Activated CD8-positive, alpha-beta memory T cell treated with anti-CD3 and anti-CD28 coated beads for 36 hours (primary cell): ENCODE results near the gene ABR. TPM values are rescaled to one million over a fixed set of nuclear protein-coding genes. Genes with fewer than 3 reads are reported as not detected.

ENCODE experiments used
- CTCF ChIA-PET: fragments of 350-600 bp; sonication (Branson Sonifier 250); formaldehyde crosslinking; loops from one replicate; lab custom pipeline; 2021; ENCODE audit warnings: antibody characterized with exemption; lab: Charles Lee
- POLR2A ChIA-PET: fragments of 350-600 bp; sonication (Branson Sonifier 250); formaldehyde crosslinking; loops from one replicate; lab custom pipeline; 2021; ENCODE audit warnings: antibody characterized with exemption; lab: Charles Lee
- total RNA-seq, 2 experiments: library from RNA; stranded (reverse); gene quantifications; one replicate each; pipeline ENCODE4 v1.2.3, GENCODE V29; 2021

Gene ABR
- total RNA-seq, 2 experiments from 2014 or later, result 52.5 to 56.2 TPM

- POLR2A ChIA-PET, result no interaction called here
- CTCF ChIA-PET, result no interaction called here
Measured at GRCh38 chr17:956905-957304, 222.9 kb downstream of the ABR start.

GRCh38 chr17:954431-955164, 225.2 kb downstream of the ABR start:
- CTCF ChIA-PET, result no interaction called here
- POLR2A ChIA-PET, result no interaction called here

DNA sequence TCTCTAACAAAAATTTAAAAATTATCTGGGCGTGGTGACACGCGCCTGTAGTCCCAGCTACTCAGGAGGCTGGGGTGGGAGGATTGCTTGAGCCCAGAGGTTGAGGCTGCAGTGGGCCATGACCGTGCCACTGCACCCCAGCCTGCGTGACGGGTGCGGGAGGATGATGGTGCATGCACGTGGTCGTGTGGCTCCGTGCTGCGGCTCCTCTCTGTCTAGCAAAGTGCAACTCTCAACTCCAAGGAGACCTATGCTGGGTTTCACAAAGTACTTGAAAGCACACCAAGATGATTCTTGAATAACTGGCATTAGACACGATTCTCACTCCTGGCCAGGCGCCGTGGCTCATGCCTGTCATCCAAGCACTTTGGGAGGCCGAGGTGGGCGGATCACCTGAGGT, 226.0 kb downstream of the ABR start:
- CTCF ChIA-PET, result no interaction called here
- POLR2A ChIA-PET, result no interaction called here

Other genes starting within 250 kb of the ABR start
- gene NXN, start 200.2 kb downstream of the ABR start, total RNA-seq, result under 1 TPM; 0.13 to 0.25 TPM
- gene TIMM22, start 182.9 kb downstream of the ABR start, total RNA-seq, result 10 to 100 TPM; 18.9 to 19.1 TPM
- gene BHLHA9, start 90.5 kb upstream of the ABR start, total RNA-seq, result not detected
- gene TRARG1, start 99.7 kb upstream of the ABR start, total RNA-seq, result not detected
- 100 to 1,000 TPM; 564 to 609 TPM for gene YWHAE, start 220.2 kb upstream of the ABR start, total RNA-seq